Ishikawa (cell line): Measurements from ENCODE around the gene RIN3.

Experiments
- CEBPB ChIP-seq: IDR thresholded peaks from 2 replicates; pipeline ENCODE4 v1.6.1; 2012
- CREB1 ChIP-seq: IDR thresholded peaks from 2 replicates; pipeline ENCODE4 v1.6.1; 2012; ENCODE audit warnings: low read depth
- EP300 ChIP-seq: IDR thresholded peaks from 2 replicates; pipeline ENCODE4 v1.6.1; 2012; ENCODE audit warnings: borderline replicate concordance
- FOXM1 ChIP-seq: IDR thresholded peaks from 2 replicates; pipeline ENCODE4 v1.6.1; 2012; ENCODE audit warnings: low read depth, borderline replicate concordance
- NFIC ChIP-seq: IDR thresholded peaks from 2 replicates; pipeline ENCODE4 v1.6.1; 2012
- RAD21 ChIP-seq: IDR thresholded peaks from 2 replicates; pipeline ENCODE4 v1.6.1; 2012; ENCODE audit warnings: low read depth
- REST ChIP-seq: IDR thresholded peaks from 2 replicates; pipeline ENCODE4 v1.6.1; 2012; ENCODE audit warnings: low read depth, mild to moderate bottlenecking
- TAF1 ChIP-seq: IDR thresholded peaks from 2 replicates; pipeline ENCODE4 v1.6.1; 2012; ENCODE audit warnings: low read depth, mild to moderate bottlenecking
- TCF12 ChIP-seq: IDR thresholded peaks from 2 replicates; pipeline ENCODE4 v1.6.1; 2012; ENCODE audit warnings: low read depth
- TEAD4 ChIP-seq: IDR thresholded peaks from 2 replicates; pipeline ENCODE4 v1.6.1; 2012
- YY1 ChIP-seq: IDR thresholded peaks from 2 replicates; pipeline ENCODE4 v1.6.1; 2012; ENCODE audit warnings: low read depth

- TF ChIP-seq RAD21 = no peak
- TF ChIP-seq TCF12 = no peak
- TF ChIP-seq NFIC = no peak
- no peak for TF ChIP-seq YY1
- no peak for TF ChIP-seq CREB1
- no peak for TF ChIP-seq REST
- TF ChIP-seq TEAD4 = no peak
- no peak for TF ChIP-seq TAF1
- no peak for TF ChIP-seq FOXM1
- no peak for TF ChIP-seq CEBPB
- no peak for TF ChIP-seq EP300
Measured at GRCh38 chr14:92709340-92710000, 195.9 kb downstream of the RIN3 start.
